ENCODE measurements around the gene ATP2B1.
"Not testable (repeated sequence)": the region's sequence is repeated elsewhere in the genome, so short reads cannot be mapped to it uniquely, and the experiment has no call there.

ATP2B1 gene

DNA sequence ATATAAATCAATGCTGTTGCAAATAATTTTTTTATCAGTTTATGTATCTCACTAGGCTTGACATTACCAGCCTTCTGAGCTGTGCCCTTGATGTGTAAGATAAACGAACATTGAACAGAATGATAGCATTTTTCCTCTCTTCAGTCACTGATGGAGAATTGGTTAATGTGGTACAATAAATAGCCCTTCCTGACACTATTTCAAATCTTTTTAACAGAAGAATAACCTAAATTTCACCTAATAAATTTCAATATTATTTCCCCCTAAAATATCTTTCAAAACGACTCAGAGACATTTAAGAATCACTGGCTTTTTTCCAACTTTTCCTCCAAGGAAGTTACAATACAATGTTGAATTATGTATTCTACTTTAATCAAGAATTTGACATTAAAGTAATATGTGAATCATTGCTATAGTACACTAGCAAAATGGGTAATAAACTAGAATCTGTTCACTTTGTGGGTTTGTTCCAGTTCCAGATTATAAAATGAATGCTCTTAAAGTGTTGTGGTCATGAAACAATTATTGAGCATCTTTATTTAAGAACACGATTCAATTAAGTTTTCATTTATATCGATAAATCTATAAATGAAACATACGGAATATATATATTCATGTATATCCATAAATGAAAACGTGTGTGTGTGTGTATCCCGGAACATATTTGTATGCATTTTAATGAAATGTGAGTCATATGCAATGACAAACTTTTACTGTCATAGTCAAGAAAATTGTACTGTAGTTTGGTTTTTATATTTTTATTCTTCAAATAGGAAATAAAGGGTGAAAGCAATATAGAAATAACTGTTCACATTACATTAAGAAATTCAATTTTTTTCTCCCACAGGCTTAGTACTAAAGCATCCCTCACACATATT, 2.5 kb upstream of the ATP2B1 start:
- DNase-seq = no peak

DNA sequence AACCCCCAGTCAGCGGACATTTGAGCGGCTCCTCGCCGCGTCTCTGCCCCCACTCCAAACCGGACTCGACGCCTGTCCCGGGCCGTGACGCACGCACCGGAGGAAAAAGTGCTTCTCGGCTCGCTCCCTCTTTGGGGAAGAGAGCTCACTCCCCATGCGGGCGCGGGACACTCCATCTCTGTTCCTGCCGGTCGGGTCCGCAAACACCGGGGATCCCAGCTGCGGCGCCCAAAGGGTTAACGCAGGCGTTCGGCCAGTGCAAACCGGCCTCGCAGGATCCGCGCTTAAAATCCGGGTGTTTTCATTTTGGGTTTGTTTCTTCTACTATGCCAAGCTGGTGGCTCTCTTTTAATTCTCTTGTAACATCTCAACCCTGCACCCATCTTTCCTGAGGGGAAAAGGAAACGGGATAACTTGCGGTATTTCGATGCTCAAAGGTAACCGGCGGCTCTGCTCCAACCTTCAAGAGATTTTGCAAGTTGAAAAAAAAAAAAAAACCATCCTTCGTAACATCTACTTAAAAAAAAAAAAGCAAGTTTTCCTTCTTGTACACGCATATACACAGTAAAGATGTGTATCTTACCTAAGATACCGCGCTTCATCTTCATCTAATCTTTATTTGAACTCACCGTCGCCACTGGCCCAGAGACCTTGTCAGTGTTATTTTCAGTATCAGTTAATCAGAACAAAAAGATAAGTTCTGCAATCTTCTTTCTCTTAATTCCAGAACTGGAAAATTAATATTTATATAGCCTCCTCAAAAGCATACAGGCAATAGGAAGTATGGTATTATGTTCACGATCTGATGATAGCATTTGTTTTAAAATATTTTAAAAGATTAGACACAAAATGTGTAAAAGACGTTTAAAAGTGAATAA, 1.6 kb upstream of the ATP2B1 start:
- peak; percentile 30 for DNase-seq

DNA sequence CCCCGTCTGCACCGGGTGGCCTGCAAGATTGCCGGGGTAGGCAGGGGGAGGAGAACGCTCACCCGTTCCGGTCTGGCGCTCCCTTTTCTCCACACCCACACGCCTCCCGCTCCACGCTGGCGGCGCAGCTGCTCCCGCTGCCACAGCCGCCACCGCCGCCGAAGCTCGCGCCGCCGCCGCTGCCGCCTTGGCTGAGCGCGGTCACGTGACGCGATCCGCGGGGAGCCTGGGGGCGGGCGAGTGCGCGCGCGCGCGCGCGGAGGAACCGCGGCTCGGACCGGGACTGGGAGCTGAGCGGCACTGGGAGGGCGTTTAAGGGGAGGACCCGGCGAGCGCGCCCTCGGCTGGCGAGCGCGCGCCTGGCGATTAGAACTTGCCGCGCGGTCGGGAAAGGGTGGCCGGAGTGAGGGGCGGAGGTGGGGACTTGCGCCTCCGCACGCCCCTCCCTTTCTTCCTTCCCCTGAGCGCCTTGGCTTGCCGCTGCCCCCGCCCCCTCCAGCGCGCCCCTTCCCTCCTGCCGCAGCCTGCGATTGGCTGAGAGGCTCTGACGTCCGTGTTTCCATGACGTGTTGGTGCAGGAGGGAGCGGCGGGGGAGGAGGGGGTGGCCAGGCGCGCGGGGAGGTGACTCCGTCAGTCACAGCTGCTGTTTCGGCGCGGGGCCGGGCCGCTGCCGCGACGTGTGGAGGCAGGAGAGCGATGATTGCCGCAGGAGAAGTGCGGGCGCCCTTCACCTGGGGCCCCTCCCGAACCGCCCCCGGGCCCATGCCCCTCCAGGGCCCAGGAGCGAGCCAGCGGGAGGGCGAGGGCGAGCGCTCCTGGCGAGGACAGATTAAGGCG, 738 bp upstream of the ATP2B1 start:
- DNase-seq = peak; percentile 99

DNA sequence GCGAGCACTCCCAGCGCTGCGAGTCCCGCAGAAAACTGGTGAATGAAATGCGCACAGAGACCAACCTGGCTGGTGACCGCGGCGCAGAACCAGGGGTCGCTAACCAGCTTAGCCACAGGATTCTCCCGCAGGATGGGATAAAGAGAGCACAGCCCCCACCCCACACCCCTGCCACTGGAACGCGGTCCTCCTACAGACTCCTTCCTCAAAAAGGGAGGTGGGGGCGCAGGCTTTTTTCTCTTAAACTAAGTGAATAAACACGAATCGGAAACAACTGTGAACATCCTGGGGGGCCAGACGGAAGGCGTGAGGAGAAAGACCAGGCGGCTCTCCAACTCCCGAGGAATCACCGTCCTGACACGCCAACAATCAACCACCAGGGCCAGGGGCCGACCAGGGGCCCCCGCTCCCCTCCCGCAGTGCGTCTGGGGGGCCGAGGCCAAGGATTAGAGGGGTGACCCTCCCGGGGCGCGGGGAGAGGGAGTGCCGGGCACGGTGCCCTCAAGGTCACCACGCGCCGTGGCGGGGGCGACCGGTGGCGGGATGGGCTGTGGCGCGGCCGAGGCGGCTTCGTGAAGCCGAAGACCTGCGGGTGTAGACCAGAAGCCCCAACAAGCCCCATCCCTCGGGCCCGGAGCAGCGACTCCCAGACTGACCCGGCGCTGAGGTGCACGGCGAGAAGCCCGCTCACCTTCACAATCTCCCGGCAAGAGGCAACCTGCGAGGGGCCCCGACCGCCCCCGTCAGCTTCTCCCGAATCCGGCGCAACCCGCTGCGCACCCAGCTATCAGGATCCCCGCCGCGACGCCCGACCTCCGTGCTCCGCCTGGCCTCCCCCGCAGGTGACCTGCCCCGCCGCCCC, 704 bp downstream of the ATP2B1 start:
- DNase-seq = peak; percentile 31

DNA sequence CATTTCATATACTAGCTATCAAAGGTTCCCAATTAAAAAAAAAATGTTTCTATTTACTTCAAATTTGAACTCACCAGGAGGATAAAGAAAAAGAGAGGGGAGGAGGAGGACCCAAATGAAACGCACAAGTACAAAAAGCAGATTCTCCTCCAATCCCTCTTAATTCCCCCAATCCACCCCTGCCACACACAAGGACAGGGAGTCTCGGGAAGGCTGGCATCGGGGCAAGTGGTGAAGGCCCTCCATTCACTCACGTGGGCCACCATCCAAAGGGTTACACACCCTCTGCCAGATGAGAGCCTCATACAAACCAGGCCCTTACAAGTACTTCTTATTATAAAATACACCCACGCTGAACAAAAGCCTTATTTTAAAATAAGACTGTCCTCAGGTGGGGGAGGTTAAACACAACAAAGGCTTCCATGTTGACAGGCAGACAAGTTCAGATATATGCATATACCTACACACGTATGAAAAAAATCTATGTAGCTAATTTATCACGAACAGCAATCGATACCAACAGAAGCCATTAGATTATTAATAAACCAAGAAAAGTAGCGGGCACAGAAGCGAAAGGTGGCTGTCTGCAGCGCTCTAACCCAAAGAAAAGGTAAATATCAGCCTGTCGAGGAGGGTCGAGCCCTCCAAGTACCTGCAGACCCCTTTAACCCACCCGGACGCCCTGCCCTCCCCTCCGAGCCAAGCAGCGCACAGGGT, 1.5 kb downstream of the ATP2B1 start:
- no peak for DNase-seq

DNA sequence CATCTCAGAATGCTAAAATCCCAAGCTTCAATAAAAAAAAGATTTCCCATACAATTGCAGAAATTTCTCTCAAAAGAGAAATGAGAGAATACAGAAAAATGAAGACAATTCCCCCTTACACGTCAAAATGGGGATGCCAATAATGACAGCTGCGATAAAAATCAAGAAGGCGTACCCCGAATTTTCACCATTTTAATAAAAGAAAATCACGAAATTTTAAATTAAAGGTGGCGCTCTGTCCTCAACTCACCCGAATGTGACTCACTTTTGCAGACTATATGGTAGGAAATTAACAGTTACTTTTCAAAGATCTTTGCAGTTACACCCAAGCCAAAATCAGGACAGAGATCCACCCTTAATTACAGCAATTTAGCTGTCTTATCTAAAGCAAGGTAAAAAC, 2.1 kb downstream of the ATP2B1 start:
- no peak for DNase-seq

DNA sequence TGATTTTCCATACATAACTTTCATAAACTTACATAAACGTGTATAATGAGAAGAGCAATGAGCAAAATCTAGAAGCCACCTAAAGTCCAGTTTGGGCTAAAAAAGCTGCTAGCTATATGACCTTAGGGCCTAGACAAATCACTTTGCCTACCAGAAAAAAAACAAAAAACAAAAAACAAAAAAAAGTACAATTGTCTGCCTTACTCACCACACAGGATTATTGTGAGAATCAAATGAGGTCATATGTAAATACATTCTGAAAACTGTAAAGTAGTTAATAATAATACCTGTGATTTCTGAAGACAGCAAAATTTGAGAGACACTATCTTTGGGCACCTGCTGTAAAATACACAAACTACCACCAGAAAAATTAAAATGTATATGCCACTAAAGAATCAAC, 4.2 kb downstream of the ATP2B1 start:
- DNase-seq = no peak

DNA sequence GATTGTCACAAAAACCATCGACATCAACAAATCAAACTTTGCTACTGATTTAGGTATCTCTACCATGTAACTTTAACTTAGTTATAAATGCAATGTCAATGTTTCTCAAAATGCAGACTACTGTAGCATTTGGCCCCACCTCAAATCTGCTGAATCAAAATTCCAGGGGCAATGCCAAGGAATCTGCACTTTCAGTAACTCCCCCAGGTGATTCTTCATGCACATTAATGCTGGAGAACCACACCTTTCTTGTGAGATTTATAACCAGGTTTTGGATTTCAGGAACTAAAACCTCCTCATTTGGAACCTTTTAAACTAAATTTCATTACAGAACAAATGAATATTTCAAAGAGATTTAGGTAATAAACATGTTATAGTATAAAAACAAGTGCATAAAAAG, 4.9 kb downstream of the ATP2B1 start:
- DNase-seq = no peak

DNA sequence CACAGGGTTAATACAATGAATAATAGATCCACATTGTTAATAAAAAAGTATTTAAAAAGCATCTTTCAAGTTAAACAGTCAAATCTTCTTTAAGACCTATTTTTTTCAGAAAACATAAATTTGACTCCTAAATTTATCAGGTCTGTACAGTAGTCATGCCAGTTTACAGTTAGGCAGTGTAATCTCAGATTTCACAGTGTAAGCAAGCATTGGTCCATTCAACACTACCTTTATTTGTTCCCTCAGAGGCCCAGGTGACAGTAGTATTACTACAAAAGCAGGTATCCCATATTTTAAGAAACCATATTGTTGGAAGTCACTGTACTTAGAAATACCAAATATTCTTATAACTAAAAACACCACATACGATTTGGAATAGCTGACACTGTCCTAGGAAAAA, 6.1 kb downstream of the ATP2B1 start:
- DNase-seq = no peak

DNA sequence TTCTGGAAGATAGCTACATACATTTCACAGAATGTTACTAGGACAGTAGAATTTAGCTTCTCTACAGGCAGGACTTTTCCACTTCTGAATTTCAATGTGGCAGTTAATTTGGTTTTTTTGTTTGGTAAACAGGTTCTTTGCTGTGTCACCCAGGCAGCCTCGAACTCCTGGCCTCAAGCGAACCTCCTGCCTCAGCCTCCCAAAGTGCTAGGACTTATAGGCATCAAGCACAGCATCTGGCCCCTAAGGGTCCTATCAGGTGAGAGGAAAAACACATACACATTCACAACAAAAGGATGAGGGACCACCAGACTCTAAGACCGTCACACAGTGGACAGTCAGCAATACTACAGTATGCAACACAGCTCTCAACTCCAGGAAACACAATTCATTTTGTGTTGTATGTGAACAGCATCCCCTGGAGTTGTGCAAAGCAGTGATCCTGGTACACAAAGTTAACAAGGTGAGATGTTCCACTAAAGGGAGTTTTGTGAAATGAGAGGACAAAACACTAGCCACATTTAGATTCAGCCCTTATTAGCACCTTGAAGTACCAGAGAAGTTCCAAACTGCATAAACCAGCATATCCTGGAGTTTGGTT, 6.9 kb downstream of the ATP2B1 start:
- no peak for DNase-seq

DNA sequence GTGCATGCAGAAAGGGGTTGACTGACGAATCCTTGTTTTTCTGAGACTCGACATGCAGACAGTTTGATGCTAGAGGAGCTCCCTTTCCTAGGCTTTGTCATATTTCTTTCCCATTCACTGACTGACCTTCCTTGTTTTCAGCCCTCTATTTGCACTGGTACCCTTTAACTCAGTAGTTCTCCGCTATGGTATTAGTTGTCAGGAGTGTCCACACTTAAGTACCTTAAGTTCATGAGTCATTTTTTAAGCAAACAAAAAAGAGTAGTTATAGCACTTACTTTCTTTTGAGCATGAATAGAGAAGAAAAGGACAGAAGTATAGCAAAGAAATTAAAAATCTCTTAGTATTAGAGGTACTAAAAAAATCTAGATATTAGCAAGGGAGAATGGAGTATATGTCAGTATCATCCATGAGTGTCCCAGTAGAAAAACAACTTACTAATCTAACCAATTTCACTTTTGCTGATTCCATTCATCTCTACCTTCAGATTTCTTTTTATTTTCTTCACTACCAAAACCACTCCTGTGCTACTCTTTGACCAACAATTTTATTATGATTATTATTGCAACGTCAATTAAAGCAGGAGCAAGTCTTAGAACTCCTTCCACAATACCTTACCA, 8.3 kb downstream of the ATP2B1 start:
- DNase-seq = no peak

DNA sequence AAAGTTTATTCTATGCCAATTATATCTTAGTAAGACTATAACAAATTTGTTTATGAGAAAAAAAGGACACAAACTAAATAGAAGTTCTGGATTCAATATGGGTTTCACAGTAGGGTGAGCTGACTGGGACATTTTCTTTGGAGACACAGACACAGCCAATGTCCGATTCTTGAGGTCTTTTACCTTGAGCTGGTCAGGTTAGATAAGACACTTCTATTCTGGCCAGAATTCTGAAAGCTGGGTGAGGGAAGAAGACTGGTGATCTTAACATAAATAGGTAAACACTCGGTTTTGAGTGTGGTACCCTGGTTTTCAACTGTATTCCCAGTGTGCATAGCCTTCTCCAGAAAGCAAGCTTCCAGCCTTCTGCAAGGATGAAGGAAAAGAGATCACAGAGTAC, 10.0 kb downstream of the ATP2B1 start:
- no peak for DNase-seq

DNA sequence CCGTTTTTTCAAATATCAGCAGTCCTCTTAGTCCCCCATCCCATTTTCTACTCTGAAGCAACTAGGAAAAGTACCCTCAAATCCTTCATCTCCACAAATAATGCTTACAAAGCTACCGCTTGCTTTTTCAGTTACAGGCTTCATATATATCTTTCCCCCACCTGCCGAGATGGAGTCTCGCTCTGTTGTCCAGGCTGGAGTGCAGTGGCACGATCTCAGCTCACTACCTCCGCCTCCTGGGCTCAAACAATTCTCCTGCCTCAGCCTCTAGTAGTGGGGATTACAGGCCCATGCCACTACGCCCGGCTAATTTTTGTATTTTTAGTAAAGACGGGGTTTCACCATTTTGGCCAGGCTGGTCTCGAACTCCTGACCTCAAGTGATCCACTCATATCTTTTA, 10.9 kb downstream of the ATP2B1 start:
- DNase-seq = not testable (repeated sequence)

DNA sequence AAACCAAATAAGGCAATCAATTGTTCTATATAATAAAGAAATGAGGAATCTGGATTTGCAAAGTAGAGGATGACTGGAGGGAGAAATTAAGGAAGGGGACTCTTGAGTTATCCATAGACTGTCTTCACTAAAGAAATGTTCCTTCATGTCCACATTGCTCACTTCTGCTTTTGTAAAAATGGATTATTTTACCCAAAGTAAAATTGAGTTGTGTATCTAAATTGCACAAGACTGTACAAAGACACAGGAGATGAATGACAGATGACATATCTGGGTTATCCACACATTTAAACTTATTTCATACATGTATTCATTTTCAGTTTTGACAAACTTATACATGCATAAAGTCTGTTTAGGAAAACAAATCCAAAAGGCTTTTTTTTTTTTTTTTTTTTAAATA, 11.3 kb downstream of the ATP2B1 start:
- no peak for DNase-seq

DNA sequence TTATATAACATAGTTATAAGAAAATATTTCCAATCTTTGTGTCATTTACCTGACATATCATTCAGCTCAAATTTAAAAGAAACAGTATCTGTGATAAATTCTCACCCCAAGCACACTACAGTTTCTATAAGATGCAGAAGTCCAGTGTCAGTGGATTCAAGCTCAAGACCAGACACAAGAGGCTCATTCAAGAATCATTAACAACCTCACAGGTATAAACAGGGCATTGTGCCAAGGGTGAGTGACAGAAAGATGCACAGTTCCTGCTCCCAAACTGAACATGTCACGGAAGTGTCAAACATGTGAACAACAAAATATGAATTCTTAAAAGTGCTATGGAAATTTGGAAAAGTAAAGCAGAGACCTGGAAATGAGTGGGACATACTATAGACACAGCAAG, 12.8 kb downstream of the ATP2B1 start:
- DNase-seq = no peak

DNA sequence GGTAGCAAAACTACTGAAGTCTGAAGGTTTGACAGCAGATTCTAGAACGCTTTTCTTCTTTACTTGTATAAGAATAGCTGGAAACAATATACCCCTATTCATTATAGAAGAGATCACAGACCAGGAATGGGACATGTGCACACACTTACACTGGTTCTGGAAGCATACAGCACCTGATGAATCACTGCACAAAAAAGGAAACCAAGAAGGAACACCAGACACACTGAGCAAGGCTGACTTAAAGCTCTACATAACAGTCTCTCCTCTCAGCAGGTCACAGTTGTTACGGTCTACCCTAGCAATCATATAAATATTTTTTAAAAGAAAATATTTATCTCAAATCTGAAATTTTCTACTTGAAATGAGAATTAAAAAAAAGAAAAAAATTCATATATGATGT, 13.5 kb downstream of the ATP2B1 start:
- no peak for DNase-seq

DNA sequence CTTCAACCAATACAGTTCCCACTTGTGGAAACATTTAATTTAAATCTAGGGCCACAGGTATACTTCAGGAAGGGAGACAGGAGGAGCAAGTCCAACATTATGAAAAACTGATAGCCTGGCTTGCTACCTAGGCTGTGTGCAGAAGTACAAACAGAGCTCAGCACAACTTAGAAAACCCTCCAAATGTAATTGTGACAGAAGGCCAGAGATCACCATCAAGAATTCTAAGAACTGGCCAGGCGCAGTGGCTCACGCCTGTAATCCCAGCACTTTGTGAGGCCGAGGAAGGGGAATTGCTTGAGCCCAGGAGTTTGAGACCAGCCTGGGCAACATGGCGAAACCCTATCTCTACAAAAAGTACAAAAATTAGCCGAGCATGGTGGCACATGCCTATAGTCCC, 14.1 kb downstream of the ATP2B1 start:
- no peak for DNase-seq

DNA sequence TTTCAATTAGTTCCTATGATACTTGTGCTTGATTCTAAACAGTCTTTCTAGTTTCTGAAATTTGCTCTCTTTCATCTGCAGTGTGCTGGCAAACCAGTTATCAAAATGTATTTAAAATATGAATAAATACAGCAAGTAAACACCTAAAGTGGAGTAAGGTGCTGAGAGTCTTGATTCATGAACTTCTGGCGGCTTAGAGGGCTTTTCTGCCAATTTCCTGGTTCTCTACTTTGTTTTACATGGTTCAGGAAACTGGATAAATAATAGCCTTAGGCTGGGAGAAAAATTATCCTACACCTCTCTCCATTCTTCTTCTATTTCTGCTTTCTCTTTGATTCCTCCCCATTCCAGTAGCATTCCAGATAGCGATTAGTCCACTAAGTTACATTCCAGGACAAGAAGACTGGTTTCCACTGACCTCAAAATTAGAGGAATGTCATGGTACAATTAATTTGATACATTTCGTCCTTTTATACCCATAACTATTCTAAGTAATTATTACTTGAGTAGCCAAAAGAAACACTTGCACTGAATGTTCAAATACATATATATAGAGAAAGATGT, 14.9 kb downstream of the ATP2B1 start:
- no peak for DNase-seq

DNA sequence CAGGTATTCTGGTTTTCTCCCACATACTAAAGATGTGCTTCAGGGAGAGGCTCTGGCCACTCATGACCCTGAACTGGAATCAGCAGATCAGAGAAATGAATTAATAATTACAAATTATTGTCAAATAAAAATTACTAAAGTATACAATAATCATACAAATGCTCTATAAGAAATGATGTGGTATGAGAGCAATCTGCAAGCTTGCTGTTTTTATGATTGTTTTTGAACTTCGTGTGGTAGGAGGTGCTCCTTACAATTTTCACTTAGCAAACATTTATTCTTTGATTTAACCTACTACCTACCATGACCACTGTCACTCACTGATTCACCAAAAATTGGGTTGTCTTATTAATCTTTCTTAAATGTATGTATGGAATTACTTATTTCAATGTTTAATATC, 16.2 kb downstream of the ATP2B1 start:
- DNase-seq = no peak

DNA sequence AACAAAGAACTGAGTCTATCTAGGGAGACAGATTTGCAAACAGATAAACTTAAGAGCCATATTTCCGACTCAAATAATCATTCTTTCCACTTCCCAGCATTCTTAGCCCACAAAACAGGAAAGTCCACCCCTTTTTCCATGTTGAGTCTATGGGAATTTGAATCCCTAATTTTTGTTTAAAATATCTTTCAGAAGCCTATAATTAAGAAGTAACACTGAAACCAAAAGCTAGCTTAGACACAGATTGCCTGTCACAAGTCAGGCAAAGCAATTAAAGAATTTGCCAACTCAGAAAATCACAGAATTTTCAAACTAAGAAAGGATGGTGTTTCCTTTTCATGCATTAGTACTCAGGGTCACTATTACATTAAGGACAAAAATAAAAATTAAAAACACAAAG, 17.0 kb downstream of the ATP2B1 start:
- DNase-seq = no peak
